ENCODE results near the gene RAB33A. TPM values are rescaled to one million over a fixed set of nuclear protein-coding genes. Genes with fewer than 3 reads are reported as not detected.
A peak's percentile ranks its signal among the peaks of the same experiment; 100 is the strongest.
"Not testable (repeated sequence)": the region's sequence is repeated elsewhere in the genome, so short reads cannot be mapped to it uniquely, and the experiment has no call there.

RAB33A gene
- total RNA-seq, 2 experiments from 2014 or later = 22.6 to 26.1 TPM

DNA sequence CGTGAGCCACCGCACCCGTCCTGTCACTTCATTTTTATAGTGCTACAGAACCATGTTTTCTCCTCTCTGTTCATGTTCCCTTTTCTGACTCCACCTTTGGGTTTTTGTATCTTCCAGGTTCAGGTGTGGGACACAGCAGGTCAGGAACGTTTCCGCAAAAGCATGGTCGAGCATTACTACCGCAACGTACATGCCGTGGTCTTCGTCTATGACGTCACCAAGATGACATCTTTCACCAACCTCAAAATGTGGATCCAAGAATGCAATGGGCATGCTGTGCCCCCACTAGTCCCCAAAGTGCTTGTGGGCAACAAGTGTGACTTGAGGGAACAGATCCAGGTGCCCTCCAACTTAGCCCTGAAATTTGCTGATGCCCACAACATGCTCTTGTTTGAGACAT is 12.4 kb downstream of the RAB33A start:
- Mint-ChIP-seq H3K4me3 (no peak overlapping the region), H3K27ac (peak overlapping the region; percentile 74), H3K4me1 (peaks cover 21% of the 10 kb centered on the region), H3K9me3 (no peaks in the 10 kb centered on the region), H3K36me3 (peaks cover 22% of the 10 kb centered on the region), H3K27me3 (no peaks in the 10 kb centered on the region)
- no peak for DNase-seq

DNA sequence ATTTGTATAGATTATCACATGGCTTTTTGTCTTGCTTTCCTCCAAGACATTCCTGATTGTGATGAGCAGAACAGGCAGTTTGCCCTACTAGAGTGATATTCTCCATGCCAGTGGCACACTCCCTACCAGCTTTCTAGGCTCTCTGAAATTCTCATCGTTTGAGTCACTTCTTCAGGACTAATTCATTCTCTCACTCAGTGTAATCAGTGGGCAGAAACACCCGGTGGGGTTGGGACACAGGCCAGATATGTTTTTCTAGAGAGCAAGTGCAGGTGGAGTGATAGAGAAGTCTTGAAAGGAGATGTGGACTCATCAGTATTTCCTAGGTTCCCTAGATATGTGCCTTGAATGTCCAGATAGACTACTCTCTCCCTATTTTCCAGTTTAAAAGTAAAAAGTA is 13.1 kb downstream of the RAB33A start:
- Mint-ChIP-seq H3K9me3 (no peaks in the 10 kb centered on the region), H3K4me3 (no peak overlapping the region), H3K27ac (no peak overlapping the region), H3K27me3 (no peaks in the 10 kb centered on the region), H3K4me1 (peaks cover 15% of the 10 kb centered on the region), H3K36me3 (peaks cover 17% of the 10 kb centered on the region)
- no peak for DNase-seq

DNA sequence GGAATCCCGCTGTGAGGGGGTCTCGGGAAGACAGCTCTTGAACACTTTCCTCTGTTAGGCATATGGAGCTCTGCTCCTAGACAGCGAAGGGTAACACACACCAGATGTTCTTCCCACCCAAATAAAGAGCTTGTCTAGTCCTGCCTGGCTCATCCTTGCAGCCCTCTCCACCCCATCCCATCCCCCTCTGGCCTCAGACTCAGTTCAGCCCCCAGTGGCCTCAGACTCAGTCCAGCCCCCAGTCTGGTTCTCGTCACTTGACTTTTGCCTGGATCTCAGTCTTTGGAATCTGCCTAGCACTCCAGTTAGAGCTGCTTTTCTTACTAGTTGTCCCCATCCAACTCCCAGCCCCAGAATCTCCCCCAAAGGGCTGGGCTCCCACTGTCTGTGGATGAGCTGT is 14.9 kb downstream of the RAB33A start:
- Mint-ChIP-seq H3K4me3 (no peak overlapping the region), H3K9me3 (no peaks in the 10 kb centered on the region), H3K36me3 (peaks cover 14% of the 10 kb centered on the region), H3K27me3 (no peaks in the 10 kb centered on the region), H3K27ac (no peak overlapping the region), H3K4me1 (peaks cover 12% of the 10 kb centered on the region)
- no peak for DNase-seq

DNA sequence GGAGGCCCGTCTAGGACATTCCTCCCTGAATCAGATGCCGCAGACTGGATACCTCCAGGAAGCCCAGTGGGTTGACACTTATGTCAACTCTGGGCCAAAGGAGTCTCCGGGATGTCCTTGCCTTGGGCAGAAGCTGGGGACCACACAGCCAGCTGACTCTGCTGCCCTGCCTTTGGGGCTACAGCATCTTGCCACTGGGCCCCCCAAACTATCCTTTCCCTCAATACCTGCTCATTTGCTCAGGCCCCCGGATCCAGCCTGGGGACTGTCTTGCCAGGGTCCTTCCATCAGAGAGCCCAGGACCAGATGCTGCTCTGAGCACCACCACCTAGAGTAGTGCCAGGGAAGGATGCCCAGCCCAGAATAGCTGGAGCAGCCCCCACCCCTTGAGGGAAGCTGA is 19.0 kb downstream of the RAB33A start:
- H3K36me3 Mint-ChIP-seq = no peaks in the 10 kb centered on the region
- H3K27ac Mint-ChIP-seq = no peak overlapping the region
- no peak overlapping the region for H3K4me3 Mint-ChIP-seq
- no peaks in the 10 kb centered on the region for H3K4me1 Mint-ChIP-seq
- no peak for DNase-seq
- H3K27me3 Mint-ChIP-seq = no peaks in the 10 kb centered on the region
- H3K9me3 Mint-ChIP-seq = no peaks in the 10 kb centered on the region

DNA sequence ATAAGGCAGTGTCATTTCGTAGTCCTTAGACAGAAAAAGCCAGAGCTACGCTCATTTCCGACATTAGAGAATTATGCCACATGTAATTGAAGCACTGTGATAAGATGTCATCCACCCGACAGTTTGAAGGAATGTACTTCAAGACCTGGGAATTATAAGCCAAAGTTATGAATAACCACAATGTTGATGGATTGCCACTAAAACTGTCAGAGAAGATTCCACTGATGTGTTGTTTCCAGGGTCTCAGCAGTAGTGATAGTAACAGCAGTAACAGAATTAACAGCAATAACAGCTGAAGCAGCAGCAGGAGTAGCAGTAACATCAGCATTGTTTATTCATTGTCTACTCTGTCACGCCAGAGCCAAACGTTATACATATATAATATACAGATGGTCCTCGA is 24.7 kb downstream of the RAB33A start:
- no peak for DNase-seq
- H3K27me3 Mint-ChIP-seq = no peaks in the 10 kb centered on the region
- no peak overlapping the region for H3K4me3 Mint-ChIP-seq
- no peaks in the 10 kb centered on the region for H3K36me3 Mint-ChIP-seq
- no peaks in the 10 kb centered on the region for H3K9me3 Mint-ChIP-seq
- H3K27ac Mint-ChIP-seq = no peak overlapping the region
- H3K4me1 Mint-ChIP-seq = no peaks in the 10 kb centered on the region

DNA sequence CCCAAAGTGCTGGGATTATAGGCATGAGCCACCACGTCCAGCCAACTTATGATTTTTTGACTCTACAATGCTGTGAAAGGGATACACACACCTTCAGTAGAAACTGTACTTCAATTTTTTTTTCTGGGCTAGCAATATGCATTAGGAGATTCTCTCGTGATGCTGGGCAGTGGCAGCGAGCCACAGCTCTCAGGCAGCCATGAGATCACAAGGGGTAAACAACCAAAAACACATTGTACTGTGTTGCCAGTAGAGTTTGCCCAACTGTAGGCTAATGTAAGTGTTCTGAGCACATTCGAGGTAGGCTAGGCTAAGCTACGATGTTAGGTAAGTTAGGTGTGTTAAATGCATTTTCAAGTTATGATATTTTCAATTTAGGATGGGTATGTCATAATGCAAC is 25.7 kb downstream of the RAB33A start:
- no peaks in the 10 kb centered on the region for H3K27me3 Mint-ChIP-seq
- H3K4me3 Mint-ChIP-seq = no peak overlapping the region
- H3K27ac Mint-ChIP-seq = no peak overlapping the region
- no peaks in the 10 kb centered on the region for H3K9me3 Mint-ChIP-seq
- no peak for DNase-seq
- H3K4me1 Mint-ChIP-seq = no peaks in the 10 kb centered on the region
- no peaks in the 10 kb centered on the region for H3K36me3 Mint-ChIP-seq

DNA sequence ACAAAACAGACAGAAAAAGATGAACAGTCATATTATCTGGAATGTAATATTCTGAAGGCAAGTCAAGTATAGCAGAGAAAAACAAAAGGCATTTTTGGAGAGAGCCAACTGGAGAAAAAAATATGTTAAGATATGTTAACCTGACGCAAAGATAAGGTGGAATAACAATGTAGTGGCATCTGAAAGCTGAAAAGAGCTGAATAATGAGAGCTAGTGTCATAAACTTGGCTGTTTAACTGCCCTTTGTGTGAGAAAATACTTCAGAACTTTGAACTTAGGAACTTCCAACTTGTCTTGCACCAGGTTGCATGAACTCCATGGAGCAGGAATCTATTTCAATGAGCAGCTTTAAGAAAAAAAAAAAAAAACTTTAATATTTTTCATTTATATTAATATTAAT is 32.9 kb downstream of the RAB33A start:
- Mint-ChIP-seq H3K9me3 (no peaks in the 10 kb centered on the region), H3K4me1 (no peaks in the 10 kb centered on the region), H3K27ac (no peak overlapping the region), H3K4me3 (no peak overlapping the region), H3K36me3 (peaks cover 1% of the 10 kb centered on the region), H3K27me3 (no peaks in the 10 kb centered on the region)
- no peak for DNase-seq

DNA sequence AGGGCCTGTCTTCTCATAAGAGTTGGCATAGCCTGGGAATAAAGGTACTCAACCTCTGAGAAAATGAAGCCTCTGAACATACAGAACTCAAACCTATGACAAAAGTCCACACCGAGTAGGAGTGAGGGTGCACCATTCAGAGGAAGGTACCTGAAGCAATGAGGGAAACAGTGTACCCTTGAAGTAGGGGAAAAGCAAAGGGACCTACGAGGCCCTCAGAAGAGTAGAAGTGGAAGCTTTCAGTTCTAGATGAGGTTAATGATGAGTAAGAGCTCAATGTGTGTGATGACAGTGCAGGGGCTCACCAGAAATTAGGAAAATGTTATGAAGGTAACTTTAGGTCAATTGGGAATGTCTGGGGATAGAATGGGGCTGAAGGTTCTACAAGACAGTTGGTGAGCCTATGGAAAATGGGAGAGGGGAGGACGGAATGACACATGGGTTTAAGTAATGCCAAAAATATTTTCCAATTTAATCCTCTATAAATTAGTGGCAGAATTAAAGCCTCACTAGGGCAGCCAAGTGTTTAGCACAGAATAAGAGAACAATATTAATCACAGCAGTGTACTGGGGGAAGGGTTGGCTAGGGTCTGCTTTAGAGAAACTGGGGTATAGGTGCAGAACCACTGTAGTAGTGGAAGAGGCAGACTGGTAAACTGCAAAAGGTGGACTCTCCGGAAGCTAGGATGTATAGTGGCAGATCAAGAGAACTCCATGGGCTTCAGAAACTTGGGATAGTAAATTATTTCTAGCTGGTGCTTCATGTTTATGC is 39.8 kb downstream of the RAB33A start:
- no peak overlapping the region for H3K4me3 Mint-ChIP-seq
- peaks cover 12% of the 10 kb centered on the region for H3K4me1 Mint-ChIP-seq
- no peak for DNase-seq
- H3K27me3 Mint-ChIP-seq = no peaks in the 10 kb centered on the region
- peaks cover 23% of the 10 kb centered on the region for H3K36me3 Mint-ChIP-seq
- no peaks in the 10 kb centered on the region for H3K9me3 Mint-ChIP-seq
- H3K27ac Mint-ChIP-seq = no peak overlapping the region

DNA sequence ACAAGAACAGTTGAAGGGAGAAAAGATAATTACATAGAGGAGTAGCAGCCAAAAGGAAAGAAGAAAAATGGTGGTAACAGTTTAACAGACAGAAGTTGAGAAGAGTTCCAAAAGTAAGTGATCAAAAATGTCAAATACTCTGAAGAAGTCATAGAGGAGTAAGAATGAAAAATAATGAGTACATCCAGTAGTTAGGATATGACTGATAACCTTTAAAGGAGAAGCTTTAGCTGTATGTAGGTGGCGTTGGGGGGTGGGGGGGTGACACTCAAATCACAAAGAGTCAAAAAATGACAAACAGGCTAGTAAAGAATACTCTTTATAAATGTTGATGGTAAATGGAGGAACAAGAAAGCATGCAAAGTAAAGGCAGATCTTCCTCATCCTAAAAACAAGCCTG is 40.6 kb downstream of the RAB33A start:
- Mint-ChIP-seq H3K4me1 (peaks cover 12% of the 10 kb centered on the region), H3K36me3 (peaks cover 23% of the 10 kb centered on the region), H3K4me3 (no peak overlapping the region), H3K27me3 (no peaks in the 10 kb centered on the region), H3K9me3 (no peaks in the 10 kb centered on the region), H3K27ac (peak overlapping the region; percentile 36)
- DNase-seq = no peak

- H3K27me3 Mint-ChIP-seq = no peaks in the 10 kb centered on the region
- H3K4me3 Mint-ChIP-seq = no peak overlapping the region
- no peak overlapping the region for H3K27ac Mint-ChIP-seq
- H3K36me3 Mint-ChIP-seq = peaks cover 23% of the 10 kb centered on the region
- DNase-seq = no peak
- no peaks in the 10 kb centered on the region for H3K9me3 Mint-ChIP-seq
- H3K4me1 Mint-ChIP-seq = peaks cover 12% of the 10 kb centered on the region
Measured at GRCh38 chrX:130213376-130213775, 41.6 kb downstream of the RAB33A start.

DNA sequence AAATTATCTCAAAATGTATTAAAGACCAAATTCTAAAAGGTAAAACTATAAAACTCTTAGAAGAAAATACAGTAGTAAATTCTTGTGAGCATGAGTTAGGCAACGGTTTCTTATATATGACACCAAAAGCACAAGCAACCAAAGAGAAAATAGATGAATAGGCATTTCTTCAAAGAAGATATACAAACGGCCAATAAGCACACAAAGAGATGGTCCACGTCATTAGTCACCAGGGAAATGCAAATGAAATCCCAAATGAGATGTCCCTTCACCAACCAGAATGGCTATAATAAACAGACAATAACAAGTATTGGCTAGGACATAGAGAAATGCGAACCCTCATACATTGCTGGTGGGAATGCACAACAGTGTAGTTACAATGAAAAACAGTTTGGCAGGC is 44.6 kb downstream of the RAB33A start:
- DNase-seq = no peak
- H3K36me3 Mint-ChIP-seq = peaks cover 18% of the 10 kb centered on the region
- peaks cover 8% of the 10 kb centered on the region for H3K4me1 Mint-ChIP-seq
- no peaks in the 10 kb centered on the region for H3K27me3 Mint-ChIP-seq
- no peaks in the 10 kb centered on the region for H3K9me3 Mint-ChIP-seq
- H3K27ac Mint-ChIP-seq = no peak overlapping the region
- no peak overlapping the region for H3K4me3 Mint-ChIP-seq

DNA sequence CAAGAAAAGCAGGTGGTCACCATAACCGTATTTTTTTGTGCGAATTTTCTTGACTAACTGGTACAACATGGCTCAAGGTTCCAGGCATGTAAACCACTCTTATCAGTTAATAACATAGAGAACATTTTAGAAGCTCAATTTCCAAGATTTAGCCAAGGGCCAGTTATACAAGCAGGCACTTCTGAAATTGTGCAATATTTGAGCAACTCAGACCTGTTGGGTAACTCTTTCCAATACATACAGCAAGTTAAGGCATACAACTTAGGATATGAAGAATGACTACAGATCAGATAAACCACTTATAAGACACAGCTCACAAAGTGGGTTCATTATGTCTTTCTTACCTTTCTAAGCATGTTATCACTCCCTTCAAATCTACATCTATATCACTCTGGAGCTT is 53.0 kb downstream of the RAB33A start:
- H3K4me1 Mint-ChIP-seq = no peaks in the 10 kb centered on the region
- no peak overlapping the region for H3K4me3 Mint-ChIP-seq
- no peaks in the 10 kb centered on the region for H3K9me3 Mint-ChIP-seq
- peaks cover 5% of the 10 kb centered on the region for H3K36me3 Mint-ChIP-seq
- no peak for DNase-seq
- no peaks in the 10 kb centered on the region for H3K27me3 Mint-ChIP-seq
- H3K27ac Mint-ChIP-seq = no peak overlapping the region

DNA sequence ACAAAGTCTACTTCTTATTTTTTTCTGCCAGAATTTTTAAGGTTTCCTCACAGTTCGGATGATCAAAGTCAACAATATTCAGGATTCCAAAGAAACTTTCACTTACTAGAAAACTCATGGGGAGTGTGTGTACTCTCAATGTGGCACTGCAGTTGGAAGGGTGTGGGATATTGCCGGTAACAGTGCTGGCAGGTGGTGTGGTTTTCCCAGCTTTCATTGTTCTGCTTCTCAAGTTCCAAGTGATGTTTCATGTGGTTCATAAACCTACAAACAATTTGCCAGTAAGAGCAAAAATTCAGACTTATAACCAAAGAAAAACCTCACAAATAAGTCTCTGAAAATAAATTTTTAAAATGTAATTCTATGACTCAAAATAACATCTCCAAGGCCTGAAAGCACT is 57.1 kb downstream of the RAB33A start:
- peaks cover 5% of the 10 kb centered on the region for H3K36me3 Mint-ChIP-seq
- no peak for DNase-seq
- no peaks in the 10 kb centered on the region for H3K27me3 Mint-ChIP-seq
- H3K27ac Mint-ChIP-seq = no peak overlapping the region
- no peaks in the 10 kb centered on the region for H3K4me1 Mint-ChIP-seq
- H3K9me3 Mint-ChIP-seq = no peaks in the 10 kb centered on the region
- no peak overlapping the region for H3K4me3 Mint-ChIP-seq

GRCh38 chrX:130231184-130231583 is 59.4 kb downstream of the RAB33A start:
- H3K4me1 Mint-ChIP-seq, DNase-seq, H3K4me3 Mint-ChIP-seq, H3K36me3 Mint-ChIP-seq, H3K9me3 Mint-ChIP-seq, H3K27me3 Mint-ChIP-seq, H3K27ac Mint-ChIP-seq: not testable (repeated sequence)
